MCF 10A (cell line): ENCODE data around the gene CDC14C. TPM values are rescaled to one million over a fixed set of nuclear protein-coding genes. Genes with fewer than 3 reads are reported as not detected.
A peak's percentile ranks its signal among the peaks of the same experiment; 100 is the strongest.

ENCODE experiments used
- BruUV-seq: library from RNA; stranded (reverse); fragments of 400-500 nt; replicated peaks from 2 replicates; lab custom pipeline; 2021; lab: Mats Ljungman, UMichigan
- CTCF ChIA-PET: fragments of 300-600 bp; sonication (Branson Sonifier 250); formaldehyde crosslinking; extraction: SDS; loops from one replicate; lab custom pipeline; 2021; ENCODE audit warnings: antibody characterized with exemption, inconsistent platforms; lab: Yijun Ruan, JAX
- POLR2A ChIA-PET: fragments of 300-600, 350-650 bp; sonication (Branson Sonifier 250); formaldehyde crosslinking; extraction: SDS; loops from one replicate; lab custom pipeline; 2020; ENCODE audit warnings: antibody characterized with exemption, inconsistent platforms; lab: Yijun Ruan, JAX
- DNase-seq: peaks from one replicate; pipeline ENCODE4 v3.0.0-alpha.2; 2018; ENCODE audit not compliant: unreplicated experiment
- H3K27ac Mint-ChIP-seq: one replicate; pipeline ENCODE4 v1.8.0; 2022; ENCODE audit warnings: mild to moderate bottlenecking, low read depth, mixed read lengths; ENCODE audit not compliant: unreplicated experiment
- H3K27me3 Mint-ChIP-seq: one replicate; pipeline ENCODE4 v1.8.0; 2022; ENCODE audit warnings: mixed read lengths; ENCODE audit not compliant: insufficient read depth, unreplicated experiment
- H3K36me3 Mint-ChIP-seq: one replicate; pipeline ENCODE4 v1.8.0; 2022; ENCODE audit warnings: mild to moderate bottlenecking, moderate library complexity, mixed read lengths; ENCODE audit not compliant: insufficient read depth, unreplicated experiment
- H3K4me1 Mint-ChIP-seq: one replicate; pipeline ENCODE4 v1.8.0; 2022; ENCODE audit warnings: mixed read lengths; ENCODE audit not compliant: insufficient read depth, unreplicated experiment
- H3K4me3 Mint-ChIP-seq: one replicate; pipeline ENCODE4 v1.8.0; 2022; ENCODE audit warnings: mild to moderate bottlenecking, moderate library complexity, mixed read lengths; ENCODE audit not compliant: unreplicated experiment
- H3K9me3 Mint-ChIP-seq: one replicate; pipeline ENCODE4 v1.8.0; 2022; ENCODE audit warnings: mixed read lengths; ENCODE audit not compliant: unreplicated experiment
- intact Hi-C: fragments of 100-400 bp; cut with micrococcal nuclease; formaldehyde crosslinking; loops from 2 replicates; pipeline ENCODE4 v1.14.1; 2022
- total RNA-seq: library from RNA; stranded (reverse); gene quantifications from 2 replicates; pipeline ENCODE4 v1.2.3, GENCODE V29; 2022
- TF ChIP-seq, protein P1 (sequence below): fragments of 200-600 bp; IDR thresholded peaks from one replicate; pipeline ENCODE4 v1.8.0; 2022; ENCODE audit warnings: antibody characterized with exemption, mild to moderate bottlenecking; ENCODE audit not compliant: unreplicated experiment

The CDC14C gene
- total RNA-seq, 1 experiment from 2014 or later: not detected

GRCh38 chr7:48887500-48887899 is 36.8 kb upstream of the CDC14C start:
- Mint-ChIP-seq H3K4me3 (no peak overlapping the region), H3K4me1 (peaks cover 9% of the 10 kb centered on the region), H3K27ac (no peak overlapping the region), H3K9me3 (peaks cover 8% of the 10 kb centered on the region), H3K36me3 (no peaks in the 10 kb centered on the region), H3K27me3 (peaks cover 13% of the 10 kb centered on the region)
- CTCF ChIA-PET: interaction anchor here (0.5 to 1.4 kb wide), 3 partner anchors 10 to 21 kb away, joined by 3 to 7 read pairs (median 4); no protein-coding TSS in a partner anchor
- TF ChIP-seq, protein P1, sequence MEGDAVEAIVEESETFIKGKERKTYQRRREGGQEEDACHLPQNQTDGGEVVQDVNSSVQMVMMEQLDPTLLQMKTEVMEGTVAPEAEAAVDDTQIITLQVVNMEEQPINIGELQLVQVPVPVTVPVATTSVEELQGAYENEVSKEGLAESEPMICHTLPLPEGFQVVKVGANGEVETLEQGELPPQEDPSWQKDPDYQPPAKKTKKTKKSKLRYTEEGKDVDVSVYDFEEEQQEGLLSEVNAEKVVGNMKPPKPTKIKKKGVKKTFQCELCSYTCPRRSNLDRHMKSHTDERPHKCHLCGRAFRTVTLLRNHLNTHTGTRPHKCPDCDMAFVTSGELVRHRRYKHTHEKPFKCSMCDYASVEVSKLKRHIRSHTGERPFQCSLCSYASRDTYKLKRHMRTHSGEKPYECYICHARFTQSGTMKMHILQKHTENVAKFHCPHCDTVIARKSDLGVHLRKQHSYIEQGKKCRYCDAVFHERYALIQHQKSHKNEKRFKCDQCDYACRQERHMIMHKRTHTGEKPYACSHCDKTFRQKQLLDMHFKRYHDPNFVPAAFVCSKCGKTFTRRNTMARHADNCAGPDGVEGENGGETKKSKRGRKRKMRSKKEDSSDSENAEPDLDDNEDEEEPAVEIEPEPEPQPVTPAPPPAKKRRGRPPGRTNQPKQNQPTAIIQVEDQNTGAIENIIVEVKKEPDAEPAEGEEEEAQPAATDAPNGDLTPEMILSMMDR: no peak
- peak; percentile 16 for DNase-seq
- BruUV-seq: no TSS peak
- intact Hi-C loops: no loop called here
- POLR2A ChIA-PET: no interaction called here

GRCh38 chr7:48894574-48894973 is 29.8 kb upstream of the CDC14C start:
- no peak for DNase-seq
- ChIA-PET CTCF (interaction anchor here (1.0 kb wide), 1 partner anchor 26 kb away, joined by 3 read pairs; no protein-coding TSS in a partner anchor), POLR2A (no interaction called here)
- TF ChIP-seq, protein P1: no peak
- H3K27ac Mint-ChIP-seq: no peak overlapping the region
- intact Hi-C loops: no loop called here
- H3K36me3 Mint-ChIP-seq: no peaks in the 10 kb centered on the region
- peaks cover under 1% of the 10 kb centered on the region for H3K4me1 Mint-ChIP-seq
- H3K9me3 Mint-ChIP-seq: peaks cover 8% of the 10 kb centered on the region
- no peak overlapping the region for H3K4me3 Mint-ChIP-seq
- peaks cover 25% of the 10 kb centered on the region for H3K27me3 Mint-ChIP-seq
- BruUV-seq: no TSS peak

GRCh38 chr7:48899932-48900331 is 24.4 kb upstream of the CDC14C start:
- Mint-ChIP-seq H3K27ac (no peak overlapping the region), H3K36me3 (no peaks in the 10 kb centered on the region), H3K4me3 (no peak overlapping the region), H3K9me3 (no peaks in the 10 kb centered on the region), H3K27me3 (peaks cover 28% of the 10 kb centered on the region), H3K4me1 (peaks cover 8% of the 10 kb centered on the region)
- intact Hi-C loops: no loop called here
- TF ChIP-seq, protein P1: no peak
- BruUV-seq: no TSS peak
- DNase-seq: no peak
- CTCF ChIA-PET: interaction anchor here (0.6 kb wide), 1 partner anchor 266 kb away, joined by 4 read pairs; no protein-coding TSS in a partner anchor
- POLR2A ChIA-PET: no interaction called here

GRCh38 chr7:48901966-48902365 is 22.4 kb upstream of the CDC14C start:
- no TSS peak for BruUV-seq
- TF ChIP-seq, protein P1: no peak
- intact Hi-C loops: no loop called here
- Mint-ChIP-seq H3K27me3 (peaks cover 28% of the 10 kb centered on the region), H3K36me3 (no peaks in the 10 kb centered on the region), H3K4me3 (no peak overlapping the region), H3K4me1 (peaks cover 8% of the 10 kb centered on the region), H3K9me3 (no peaks in the 10 kb centered on the region), H3K27ac (no peak overlapping the region)
- CTCF ChIA-PET: interaction anchor here (1.3 kb wide), 1 partner anchor 603 kb away, joined by 3 read pairs; no protein-coding TSS in a partner anchor
- DNase-seq: no peak
- POLR2A ChIA-PET: no interaction called here
